H9 (cell line): ENCODE results near the gene NCOA4. TPM values are rescaled to one million over a fixed set of nuclear protein-coding genes. Genes with fewer than 3 reads are reported as not detected.

Experiments used
- DNase-seq: peaks from one replicate; pipeline ENCODE4 v3.0.0-alpha.2; 2017
- H2AFZ ChIP-seq: one replicate; pipeline ENCODE4 v1.6.1; 2013; ENCODE audit warnings: mild to moderate bottlenecking, low read length, control low read depth, moderate library complexity
- H2AK5ac ChIP-seq: 2 replicates; pipeline ENCODE4 v1.6.1; 2013; ENCODE audit warnings: low read length, control low read depth, mixed read lengths; ENCODE audit not compliant: insufficient read length
- H2BK120ac ChIP-seq: one replicate; pipeline ENCODE4 v1.6.1; 2013; ENCODE audit warnings: low read depth, mild to moderate bottlenecking, low read length, control low read depth, inconsistent platforms; ENCODE audit not compliant: poor library complexity, severe bottlenecking
- H2BK12ac ChIP-seq: 2 replicates; pipeline ENCODE4 v1.6.1; 2013; ENCODE audit warnings: low read length, control low read depth, mixed read lengths, low read depth; ENCODE audit not compliant: insufficient read length
- H2BK15ac ChIP-seq: 2 replicates; pipeline ENCODE4 v1.6.1; 2013; ENCODE audit warnings: low read depth, low read length, control low read depth
- H2BK20ac ChIP-seq: one replicate; pipeline ENCODE4 v1.6.1; 2013; ENCODE audit warnings: low read depth, mild to moderate bottlenecking, low read length, control low read depth, inconsistent platforms; ENCODE audit not compliant: poor library complexity, severe bottlenecking
- H2BK5ac ChIP-seq: 2 replicates; pipeline ENCODE4 v1.6.1; 2013; ENCODE audit warnings: low read length, control low read depth, mixed read lengths; ENCODE audit not compliant: insufficient read length
- H3K14ac ChIP-seq: 2 replicates; pipeline ENCODE4 v1.6.1; 2013; ENCODE audit warnings: low read length, control low read depth; ENCODE audit not compliant: insufficient read depth
- H3K18ac ChIP-seq: 2 replicates; pipeline ENCODE4 v1.6.1; 2013; ENCODE audit warnings: low read depth, mild to moderate bottlenecking, mixed read lengths, low read length, control low read depth; ENCODE audit not compliant: insufficient read length
- H3K23ac ChIP-seq: 2 replicates; pipeline ENCODE4 v1.6.1; 2013; ENCODE audit warnings: low read length, control low read depth, mixed read lengths, low read depth; ENCODE audit not compliant: insufficient read length
- H3K23me2 ChIP-seq: 2 replicates; pipeline ENCODE4 v1.6.1; 2013; ENCODE audit warnings: low read depth, mild to moderate bottlenecking, mixed read lengths, low read length, control low read depth; ENCODE audit not compliant: insufficient read length, poor library complexity, severe bottlenecking
- H3K27ac ChIP-seq: 2 replicates; pipeline ENCODE4 v1.5.1; 2013; ENCODE audit warnings: low read length, control low read depth, mixed read lengths, low read depth; ENCODE audit not compliant: insufficient read length
- H3K27me3 ChIP-seq: 2 replicates; pipeline ENCODE4 v1.6.1; 2013; ENCODE audit warnings: low read length, control low read depth, inconsistent platforms; ENCODE audit not compliant: insufficient read depth
- H3K4ac ChIP-seq: 2 replicates; pipeline ENCODE4 v1.6.1; 2013; ENCODE audit warnings: low read depth, mild to moderate bottlenecking, control low read depth, inconsistent platforms, low read length, moderate library complexity
- H3K4me1 ChIP-seq: 2 replicates; pipeline ENCODE4 v1.6.1; 2013; ENCODE audit warnings: low read length, control low read depth, inconsistent platforms; ENCODE audit not compliant: insufficient read depth
- H3K4me2 ChIP-seq: 2 replicates; pipeline ENCODE4 v1.6.1; 2013; ENCODE audit warnings: low read length, control low read depth, mixed read lengths; ENCODE audit not compliant: insufficient read length, insufficient read depth
- H3K56ac ChIP-seq: 2 replicates; pipeline ENCODE4 v1.6.1; 2013; ENCODE audit warnings: low read depth, mild to moderate bottlenecking, mixed read lengths, low read length, control low read depth; ENCODE audit not compliant: insufficient read length
- H3K79me1 ChIP-seq: 2 replicates; pipeline ENCODE4 v1.6.1; 2013; ENCODE audit warnings: low read depth, mild to moderate bottlenecking, moderate library complexity, low read length, control low read depth, inconsistent platforms; ENCODE audit not compliant: insufficient read depth, poor library complexity, severe bottlenecking
- H3K79me2 ChIP-seq: 2 replicates; pipeline ENCODE4 v1.6.1; 2013; ENCODE audit warnings: low read length, control low read depth, inconsistent platforms; ENCODE audit not compliant: insufficient read depth
- H3K9ac ChIP-seq: 2 replicates; pipeline ENCODE4 v1.6.1; 2013; ENCODE audit warnings: low read length, control low read depth, mixed read lengths; ENCODE audit not compliant: insufficient read length; ENCODE audit errors: extremely low read depth
- H3K9me3 ChIP-seq: one replicate; pipeline ENCODE4 v1.6.1; 2013; ENCODE audit warnings: low read depth, low read length, inconsistent platforms; ENCODE audit not compliant: control insufficient read depth
- H3T11ph ChIP-seq: one replicate; pipeline ENCODE4 v1.6.1; 2013; ENCODE audit warnings: mild to moderate bottlenecking, low read length, control low read depth, inconsistent platforms
- H4K20me1 ChIP-seq: one replicate; pipeline ENCODE4 v1.6.1; 2013; ENCODE audit not compliant: control insufficient read depth, insufficient read length, insufficient read depth
- H4K5ac ChIP-seq: 2 replicates; pipeline ENCODE4 v1.6.1; 2013; ENCODE audit warnings: low read depth, mild to moderate bottlenecking, mixed read lengths, low read length, control low read depth; ENCODE audit not compliant: insufficient read length
- H4K8ac ChIP-seq: replicated peaks from 2 replicates; pipeline ENCODE4 v1.6.1; 2013; ENCODE audit warnings: low read length, control low read depth, mixed read lengths, low read depth; ENCODE audit not compliant: insufficient read length
- H4K91ac ChIP-seq: 2 replicates; pipeline ENCODE4 v1.6.1; 2013; ENCODE audit warnings: low read depth, mild to moderate bottlenecking, moderate library complexity, mixed read lengths, low read length, control low read depth; ENCODE audit not compliant: insufficient read length
- H3K27ac Mint-ChIP-seq, 3 experiments: 2 replicates in 2 of 3; 3 replicates in 1 of 3; pipeline ENCODE4 v1.8.0; 2020 to 2021; ENCODE audit warnings: mixed read lengths in 3 of 3, mild to moderate bottlenecking in 1 of 3, moderate library complexity in 1 of 3
- H3K27me3 Mint-ChIP-seq: 2 replicates; pipeline ENCODE4 v1.8.0; 2021; ENCODE audit warnings: low read depth, mild to moderate bottlenecking, moderate library complexity, mixed read lengths
- H3K36me3 Mint-ChIP-seq, 3 experiments: 2 replicates in 2 of 3; 3 replicates in 1 of 3; pipeline ENCODE4 v1.8.0; 2020 to 2021; ENCODE audit warnings: low read depth in 3 of 3, mixed read lengths in 3 of 3; ENCODE audit not compliant: insufficient read depth in 1 of 3
- H3K4me1 Mint-ChIP-seq, 2 experiments: 2 replicates each; pipeline ENCODE4 v1.8.0; 2020; ENCODE audit warnings: mixed read lengths in 2 of 2
- H3K4me3 Mint-ChIP-seq, 2 experiments: 2 replicates in 1 of 2; 3 replicates in 1 of 2; pipeline ENCODE4 v1.8.0; 2020 to 2021; ENCODE audit warnings: mild to moderate bottlenecking in 2 of 2, mixed read lengths in 2 of 2, moderate library complexity in 1 of 2
- H3K9me3 Mint-ChIP-seq, 2 experiments: 2 replicates in 1 of 2; 3 replicates in 1 of 2; pipeline ENCODE4 v1.8.0; 2020; ENCODE audit warnings: mild to moderate bottlenecking in 2 of 2, mixed read lengths in 2 of 2, moderate library complexity in 1 of 2
- WGBS: extraction: QIAGEN DNeasy Blood & Tissue Kit; methylation state at CpG from one replicate; pipeline ENCODE4 v1.1.7; 2013; ENCODE audit warnings: missing lambda C conversion rate, low lambda C conversion rate, mixed read lengths; ENCODE audit not compliant: insufficient read length; ENCODE audit errors: extremely low coverage; 5-methylcytosine and 5-hydroxymethylcytosine counted together
- total RNA-seq: library from RNA; stranded (reverse); gene quantifications from 2 replicates; pipeline ENCODE4 v1.2.1, GENCODE V29; 2021
- TF ChIP-seq, protein P1 (sequence below): fragments of 200-600 bp; sonication (generic); conservative IDR thresholded peaks from 3 replicates; pipeline ENCODE4 v1.8.0; 2021; ENCODE audit warnings: antibody characterized with exemption, mild to moderate bottlenecking

NCOA4 gene
- total RNA-seq, 1 experiment from 2014 or later, result 83.3 TPM

DNA sequence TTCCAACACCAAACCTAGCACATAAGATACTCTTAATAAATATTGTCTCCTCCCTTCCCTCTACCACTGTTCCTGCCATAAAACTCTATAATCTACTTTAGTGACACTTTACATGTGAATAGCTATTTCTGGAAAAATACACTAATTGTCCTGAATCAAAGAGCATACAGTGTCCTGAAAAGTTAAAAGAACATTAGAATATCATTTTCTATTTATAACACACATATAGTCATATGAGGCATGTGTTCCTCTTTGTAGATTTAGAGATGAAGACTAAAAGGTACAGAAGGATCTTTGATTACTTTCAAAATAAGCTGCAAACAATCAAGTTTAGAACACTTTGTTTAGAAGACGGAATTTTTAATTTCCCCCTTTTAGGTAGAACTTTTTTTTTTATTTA lies 13.6 kb downstream of the NCOA4 start:
- H3K14ac ChIP-seq, result no peak overlapping the region
- H3K4me1 ChIP-seq, result no peaks in the 10 kb centered on the region; the same call in 1 of the 2 replicates
- H2AFZ ChIP-seq, result no peak overlapping the region
- H3K18ac ChIP-seq, result no peak overlapping the region
- H3K23ac ChIP-seq, result no peak overlapping the region
- no peaks in the 10 kb centered on the region for H3K23me2 ChIP-seq
- no peaks in the 10 kb centered on the region for H4K20me1 ChIP-seq
- H3K36me3 Mint-ChIP-seq, result peaks cover 6 to 30% (median 20%) of the 10 kb centered on the region in 3 experiments; a peak in 6 of 7 replicates
- H3K27ac ChIP-seq, result no peak overlapping the region
- H3K27me3 ChIP-seq, result no peaks in the 10 kb centered on the region
- H3K9me3 ChIP-seq, result no peaks in the 10 kb centered on the region
- H2BK15ac ChIP-seq, result no peak overlapping the region
- no peak overlapping the region for H2BK5ac ChIP-seq
- H3T11ph ChIP-seq, result no peak overlapping the region
- no peak overlapping the region for H3K4me3 Mint-ChIP-seq
- no peak for DNase-seq
- H4K5ac ChIP-seq, result no peak overlapping the region
- no peak overlapping the region for H2BK120ac ChIP-seq
- no peak overlapping the region for H3K4ac ChIP-seq
- H2BK12ac ChIP-seq, result no peak overlapping the region
- H3K9me3 Mint-ChIP-seq, result no peaks in the 10 kb centered on the region
- H4K91ac ChIP-seq, result no peak overlapping the region
- no peaks in the 10 kb centered on the region for H3K27me3 Mint-ChIP-seq
- TF ChIP-seq, protein P1, sequence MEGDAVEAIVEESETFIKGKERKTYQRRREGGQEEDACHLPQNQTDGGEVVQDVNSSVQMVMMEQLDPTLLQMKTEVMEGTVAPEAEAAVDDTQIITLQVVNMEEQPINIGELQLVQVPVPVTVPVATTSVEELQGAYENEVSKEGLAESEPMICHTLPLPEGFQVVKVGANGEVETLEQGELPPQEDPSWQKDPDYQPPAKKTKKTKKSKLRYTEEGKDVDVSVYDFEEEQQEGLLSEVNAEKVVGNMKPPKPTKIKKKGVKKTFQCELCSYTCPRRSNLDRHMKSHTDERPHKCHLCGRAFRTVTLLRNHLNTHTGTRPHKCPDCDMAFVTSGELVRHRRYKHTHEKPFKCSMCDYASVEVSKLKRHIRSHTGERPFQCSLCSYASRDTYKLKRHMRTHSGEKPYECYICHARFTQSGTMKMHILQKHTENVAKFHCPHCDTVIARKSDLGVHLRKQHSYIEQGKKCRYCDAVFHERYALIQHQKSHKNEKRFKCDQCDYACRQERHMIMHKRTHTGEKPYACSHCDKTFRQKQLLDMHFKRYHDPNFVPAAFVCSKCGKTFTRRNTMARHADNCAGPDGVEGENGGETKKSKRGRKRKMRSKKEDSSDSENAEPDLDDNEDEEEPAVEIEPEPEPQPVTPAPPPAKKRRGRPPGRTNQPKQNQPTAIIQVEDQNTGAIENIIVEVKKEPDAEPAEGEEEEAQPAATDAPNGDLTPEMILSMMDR, result no peak
- H2BK20ac ChIP-seq, result no peak overlapping the region
- H3K79me1 ChIP-seq, result peaks cover 3% of the 10 kb centered on the region
- H4K8ac ChIP-seq, result no peak overlapping the region
- H3K4me1 Mint-ChIP-seq, result peaks cover 6 to 20% of the 10 kb centered on the region in 2 experiments
- no peak overlapping the region for H3K9ac ChIP-seq
- H3K56ac ChIP-seq, result no peak overlapping the region
- H3K79me2 ChIP-seq, result peaks cover 3% of the 10 kb centered on the region; the same call in 1 of the 2 replicates
- no CpG with 5 or more reads among the region's 1 CpG for WGBS
- no peak overlapping the region for H3K4me2 ChIP-seq
- no peak overlapping the region for H3K27ac Mint-ChIP-seq
- no peak overlapping the region for H2AK5ac ChIP-seq
